HepG2 (cell line): ENCODE data around the gene OAT. TPM values are rescaled to one million over a fixed set of nuclear protein-coding genes. Genes with fewer than 3 reads are reported as not detected.
A peak's percentile ranks its signal among the peaks of the same experiment; 100 is the strongest.

ENCODE experiments used
- ARHGAP35 ChIP-seq: sonication (generic); formaldehyde crosslinking; IDR thresholded peaks from 2 replicates; pipeline ENCODE4 v1.9.0; 2022; ENCODE audit warnings: mild to moderate bottlenecking, inconsistent platforms, moderate library complexity, missing genetic modification reagents, borderline replicate concordance
- GTF3A ChIP-seq: sonication (generic); formaldehyde crosslinking; conservative IDR thresholded peaks from 2 replicates; pipeline ENCODE4 v1.4.0; 2020; ENCODE audit warnings: mild to moderate bottlenecking, missing genetic modification reagents
- NCOA2 ChIP-seq: sonication (generic); formaldehyde crosslinking; IDR thresholded peaks from 2 replicates; pipeline ENCODE4 v1.8.0; 2022; ENCODE audit warnings: inconsistent platforms
- NFE2L1 ChIP-seq: sonication (generic); formaldehyde crosslinking; IDR thresholded peaks from 2 replicates; pipeline ENCODE4 v1.4.0; 2020; ENCODE audit warnings: missing genetic modification reagents, mild to moderate bottlenecking, borderline replicate concordance
- NFIC ChIP-seq: IDR thresholded peaks from 2 replicates; pipeline ENCODE4 v1.6.1; 2012; ENCODE audit warnings: mild to moderate bottlenecking, low read length, inconsistent platforms
- SAP130 ChIP-seq: IDR thresholded peaks from 2 replicates; pipeline ENCODE4 v1.6.1; 2016; ENCODE audit warnings: low read depth
- SETDB1 ChIP-seq: sonication (generic); formaldehyde crosslinking; IDR thresholded peaks from 2 replicates; pipeline ENCODE4 v1.5.1; 2020; ENCODE audit warnings: missing genetic modification reagents, mild to moderate bottlenecking, borderline replicate concordance
- TOE1 ChIP-seq: sonication (generic); formaldehyde crosslinking; IDR thresholded peaks from 2 replicates; pipeline ENCODE4 v1.4.0; 2020; ENCODE audit warnings: mild to moderate bottlenecking, missing genetic modification reagents
- ZFP37 ChIP-seq: sonication (generic); formaldehyde crosslinking; IDR thresholded peaks from 2 replicates; pipeline ENCODE4 v1.4.0; 2020; ENCODE audit warnings: missing genetic modification reagents, borderline replicate concordance
- ZNF468 ChIP-seq: sonication (generic); formaldehyde crosslinking; IDR thresholded peaks from 2 replicates; pipeline ENCODE4 v1.8.0; 2022; ENCODE audit warnings: mild to moderate bottlenecking, moderate library complexity, missing genetic modification reagents
- polyA plus RNA-seq, 8 experiments: library from polyadenylated mRNA; depleted of rRNA in 3 of 8; stranded (reverse) in 7 of 8; unstranded in 1 of 8; fragments of >200 nt; fragmentation: Illumina TruSeq in 4 of 8; extraction: Trizol in 4 of 8; gene quantifications; 2 replicates each; pipeline versions ENCODE4 v1.2.1 to v1.2.3, GENCODE V29; 2011 to 2016; ENCODE audit warnings: low read depth in 4 of 8, missing spikeins in 1 of 8, mixed read lengths in 1 of 8; ENCODE audit not compliant: insufficient read depth in 1 of 8
- total RNA-seq, 5 experiments: library from RNA; depleted of rRNA; stranded (reverse); fragments of >200 nt; fragmentation: Illumina TruSeq; extraction: Trizol; gene quantifications; 2 replicates each; pipeline ENCODE4 v1.2.3, GENCODE V29; 2016; ENCODE audit warnings: low read depth in 1 of 5
- TF ChIP-seq, protein P1 (sequence below): sonication (generic); formaldehyde crosslinking; IDR thresholded peaks from 2 replicates; pipeline ENCODE4 v1.4.0; 2020; ENCODE audit warnings: missing genetic modification reagents, borderline replicate concordance
- TF ChIP-seq, protein P2 (sequence below): sonication (generic); formaldehyde crosslinking; IDR thresholded peaks from 2 replicates; pipeline ENCODE4 v1.5.1; 2020; ENCODE audit warnings: missing genetic modification reagents, mild to moderate bottlenecking, borderline replicate concordance
- TF ChIP-seq, protein P3 (sequence below): sonication (generic); formaldehyde crosslinking; IDR thresholded peaks from 2 replicates; pipeline ENCODE4 v1.5.0; 2020; ENCODE audit warnings: missing genetic modification reagents
- TF ChIP-seq, protein P4 (sequence below): sonication (generic); formaldehyde crosslinking; IDR thresholded peaks from 2 replicates; pipeline ENCODE4 v1.9.0; 2021; ENCODE audit warnings: missing genetic modification reagents, borderline replicate concordance
- TF ChIP-seq, protein P5 (sequence below), 2 experiments: IDR thresholded peaks; 2 replicates each; pipeline ENCODE4 v1.6.1; 2011 to 2012; ENCODE audit warnings: low read length in 2 of 2, borderline replicate concordance in 1 of 2, low read depth in 1 of 2, mild to moderate bottlenecking in 1 of 2, moderate library complexity in 1 of 2

OAT gene
- total and polyA plus RNA-seq, 2 of the 13 experiments (the other 11 are each of a cell fraction or from before 2014, with no cell fraction given), result 87.8 to 96.7 TPM

DNA sequence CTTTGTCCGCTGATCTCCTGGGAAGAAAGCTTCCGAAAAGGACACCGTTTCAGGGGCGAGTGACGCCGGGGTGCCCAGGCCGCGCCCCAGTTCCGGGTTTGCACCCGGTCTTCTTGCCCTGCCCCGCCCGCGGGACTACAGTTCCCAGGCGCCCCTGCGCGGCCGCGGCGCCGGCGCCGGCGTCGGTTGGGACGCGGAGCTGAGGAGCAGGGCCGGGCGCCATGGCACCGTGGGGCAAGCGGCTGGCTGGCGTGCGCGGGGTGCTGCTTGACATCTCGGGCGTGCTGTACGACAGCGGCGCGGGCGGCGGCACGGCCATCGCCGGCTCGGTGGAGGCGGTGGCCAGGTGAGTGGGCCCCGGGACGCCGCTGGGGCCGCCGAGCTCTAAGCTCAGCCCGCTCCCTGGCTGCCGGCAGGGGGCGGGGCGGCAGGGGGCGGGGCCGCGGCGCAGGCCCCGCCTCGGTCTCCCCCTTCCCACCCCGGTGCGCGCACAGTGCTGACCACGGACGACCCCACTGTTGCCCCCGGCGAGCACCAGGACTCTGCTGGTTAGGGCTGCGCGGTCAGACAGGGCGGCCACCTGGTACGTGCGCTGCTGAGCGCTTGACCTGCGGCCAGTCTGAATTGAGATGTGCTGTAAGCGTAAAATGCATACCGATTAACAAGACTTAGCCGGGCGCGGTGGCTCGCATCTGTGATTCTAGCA, 43.1 kb upstream of the OAT start, which contains the start of gene LHPP (continued):
- TF ChIP-seq, protein P1, sequence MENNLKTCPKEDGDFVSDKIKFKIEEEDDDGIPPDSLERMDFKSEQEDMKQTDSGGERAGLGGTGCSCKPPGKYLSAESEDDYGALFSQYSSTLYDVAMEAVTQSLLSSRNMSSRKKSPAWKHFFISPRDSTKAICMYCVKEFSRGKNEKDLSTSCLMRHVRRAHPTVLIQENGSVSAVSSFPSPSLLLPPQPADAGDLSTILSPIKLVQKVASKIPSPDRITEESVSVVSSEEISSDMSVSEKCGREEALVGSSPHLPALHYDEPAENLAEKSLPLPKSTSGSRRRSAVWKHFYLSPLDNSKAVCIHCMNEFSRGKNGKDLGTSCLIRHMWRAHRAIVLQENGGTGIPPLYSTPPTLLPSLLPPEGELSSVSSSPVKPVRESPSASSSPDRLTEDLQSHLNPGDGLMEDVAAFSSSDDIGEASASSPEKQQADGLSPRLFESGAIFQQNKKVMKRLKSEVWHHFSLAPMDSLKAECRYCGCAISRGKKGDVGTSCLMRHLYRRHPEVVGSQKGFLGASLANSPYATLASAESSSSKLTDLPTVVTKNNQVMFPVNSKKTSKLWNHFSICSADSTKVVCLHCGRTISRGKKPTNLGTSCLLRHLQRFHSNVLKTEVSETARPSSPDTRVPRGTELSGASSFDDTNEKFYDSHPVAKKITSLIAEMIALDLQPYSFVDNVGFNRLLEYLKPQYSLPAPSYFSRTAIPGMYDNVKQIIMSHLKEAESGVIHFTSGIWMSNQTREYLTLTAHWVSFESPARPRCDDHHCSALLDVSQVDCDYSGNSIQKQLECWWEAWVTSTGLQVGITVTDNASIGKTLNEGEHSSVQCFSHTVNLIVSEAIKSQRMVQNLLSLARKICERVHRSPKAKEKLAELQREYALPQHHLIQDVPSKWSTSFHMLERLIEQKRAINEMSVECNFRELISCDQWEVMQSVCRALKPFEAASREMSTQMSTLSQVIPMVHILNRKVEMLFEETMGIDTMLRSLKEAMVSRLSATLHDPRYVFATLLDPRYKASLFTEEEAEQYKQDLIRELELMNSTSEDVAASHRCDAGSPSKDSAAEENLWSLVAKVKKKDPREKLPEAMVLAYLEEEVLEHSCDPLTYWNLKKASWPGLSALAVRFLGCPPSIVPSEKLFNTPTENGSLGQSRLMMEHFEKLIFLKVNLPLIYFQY (CRISPR knock-in tag), result no peak
- TF ChIP-seq, protein P2, sequence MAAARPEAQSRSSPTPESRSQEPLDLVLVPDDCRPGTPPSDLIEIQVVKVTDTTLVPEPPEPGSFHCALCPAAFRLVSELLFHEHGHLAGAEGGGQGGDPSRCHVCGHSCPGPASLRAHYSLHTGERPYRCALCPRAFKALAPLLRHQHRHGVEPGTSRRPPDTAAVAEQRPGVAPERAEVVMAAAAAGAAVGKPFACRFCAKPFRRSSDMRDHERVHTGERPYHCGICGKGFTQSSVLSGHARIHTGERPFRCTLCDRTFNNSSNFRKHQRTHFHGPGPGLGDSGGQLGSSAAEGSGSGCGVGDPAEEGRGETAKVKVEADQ (CRISPR knock-in tag), result peak; percentile 86
- TF ChIP-seq NCOA2 (CRISPR knock-in tag) (no peak), NFE2L1 (CRISPR knock-in tag) (no peak), ARHGAP35 (CRISPR knock-in tag) (no peak), NFIC (no peak), TOE1 (CRISPR knock-in tag) (no peak), ZFP37 (CRISPR knock-in tag) (no peak), SAP130 (peak; percentile 60), ZNF468 (no peak), SETDB1 (CRISPR knock-in tag) (no peak), GTF3A (CRISPR knock-in tag) (no peak)
- TF ChIP-seq, protein P3, sequence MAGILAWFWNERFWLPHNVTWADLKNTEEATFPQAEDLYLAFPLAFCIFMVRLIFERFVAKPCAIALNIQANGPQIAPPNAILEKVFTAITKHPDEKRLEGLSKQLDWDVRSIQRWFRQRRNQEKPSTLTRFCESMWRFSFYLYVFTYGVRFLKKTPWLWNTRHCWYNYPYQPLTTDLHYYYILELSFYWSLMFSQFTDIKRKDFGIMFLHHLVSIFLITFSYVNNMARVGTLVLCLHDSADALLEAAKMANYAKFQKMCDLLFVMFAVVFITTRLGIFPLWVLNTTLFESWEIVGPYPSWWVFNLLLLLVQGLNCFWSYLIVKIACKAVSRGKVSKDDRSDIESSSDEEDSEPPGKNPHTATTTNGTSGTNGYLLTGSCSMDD (CRISPR knock-in tag), result no peak
- TF ChIP-seq, protein P4, sequence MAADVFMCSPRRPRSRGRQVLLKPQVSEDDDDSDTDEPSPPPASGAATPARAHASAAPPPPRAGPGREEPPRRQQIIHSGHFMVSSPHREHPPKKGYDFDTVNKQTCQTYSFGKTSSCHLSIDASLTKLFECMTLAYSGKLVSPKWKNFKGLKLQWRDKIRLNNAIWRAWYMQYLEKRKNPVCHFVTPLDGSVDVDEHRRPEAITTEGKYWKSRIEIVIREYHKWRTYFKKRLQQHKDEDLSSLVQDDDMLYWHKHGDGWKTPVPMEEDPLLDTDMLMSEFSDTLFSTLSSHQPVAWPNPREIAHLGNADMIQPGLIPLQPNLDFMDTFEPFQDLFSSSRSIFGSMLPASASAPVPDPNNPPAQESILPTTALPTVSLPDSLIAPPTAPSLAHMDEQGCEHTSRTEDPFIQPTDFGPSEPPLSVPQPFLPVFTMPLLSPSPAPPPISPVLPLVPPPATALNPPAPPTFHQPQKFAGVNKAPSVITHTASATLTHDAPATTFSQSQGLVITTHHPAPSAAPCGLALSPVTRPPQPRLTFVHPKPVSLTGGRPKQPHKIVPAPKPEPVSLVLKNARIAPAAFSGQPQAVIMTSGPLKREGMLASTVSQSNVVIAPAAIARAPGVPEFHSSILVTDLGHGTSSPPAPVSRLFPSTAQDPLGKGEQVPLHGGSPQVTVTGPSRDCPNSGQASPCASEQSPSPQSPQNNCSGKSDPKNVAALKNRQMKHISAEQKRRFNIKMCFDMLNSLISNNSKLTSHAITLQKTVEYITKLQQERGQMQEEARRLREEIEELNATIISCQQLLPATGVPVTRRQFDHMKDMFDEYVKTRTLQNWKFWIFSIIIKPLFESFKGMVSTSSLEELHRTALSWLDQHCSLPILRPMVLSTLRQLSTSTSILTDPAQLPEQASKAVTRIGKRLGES (CRISPR knock-in tag), result no peak
- TF ChIP-seq, protein P5, sequence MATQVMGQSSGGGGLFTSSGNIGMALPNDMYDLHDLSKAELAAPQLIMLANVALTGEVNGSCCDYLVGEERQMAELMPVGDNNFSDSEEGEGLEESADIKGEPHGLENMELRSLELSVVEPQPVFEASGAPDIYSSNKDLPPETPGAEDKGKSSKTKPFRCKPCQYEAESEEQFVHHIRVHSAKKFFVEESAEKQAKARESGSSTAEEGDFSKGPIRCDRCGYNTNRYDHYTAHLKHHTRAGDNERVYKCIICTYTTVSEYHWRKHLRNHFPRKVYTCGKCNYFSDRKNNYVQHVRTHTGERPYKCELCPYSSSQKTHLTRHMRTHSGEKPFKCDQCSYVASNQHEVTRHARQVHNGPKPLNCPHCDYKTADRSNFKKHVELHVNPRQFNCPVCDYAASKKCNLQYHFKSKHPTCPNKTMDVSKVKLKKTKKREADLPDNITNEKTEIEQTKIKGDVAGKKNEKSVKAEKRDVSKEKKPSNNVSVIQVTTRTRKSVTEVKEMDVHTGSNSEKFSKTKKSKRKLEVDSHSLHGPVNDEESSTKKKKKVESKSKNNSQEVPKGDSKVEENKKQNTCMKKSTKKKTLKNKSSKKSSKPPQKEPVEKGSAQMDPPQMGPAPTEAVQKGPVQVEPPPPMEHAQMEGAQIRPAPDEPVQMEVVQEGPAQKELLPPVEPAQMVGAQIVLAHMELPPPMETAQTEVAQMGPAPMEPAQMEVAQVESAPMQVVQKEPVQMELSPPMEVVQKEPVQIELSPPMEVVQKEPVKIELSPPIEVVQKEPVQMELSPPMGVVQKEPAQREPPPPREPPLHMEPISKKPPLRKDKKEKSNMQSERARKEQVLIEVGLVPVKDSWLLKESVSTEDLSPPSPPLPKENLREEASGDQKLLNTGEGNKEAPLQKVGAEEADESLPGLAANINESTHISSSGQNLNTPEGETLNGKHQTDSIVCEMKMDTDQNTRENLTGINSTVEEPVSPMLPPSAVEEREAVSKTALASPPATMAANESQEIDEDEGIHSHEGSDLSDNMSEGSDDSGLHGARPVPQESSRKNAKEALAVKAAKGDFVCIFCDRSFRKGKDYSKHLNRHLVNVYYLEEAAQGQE (IDR thresholded peaks at IDR 0.05; ENCODE audit: borderline replicate concordance in 1 of 2, low read depth in 1 of 2, low read length in 2 of 2), result no peak; a peak in 1 of 4 replicates
